Activated gamma-delta T cell treated with anti-CD3 and anti-CD28 coated beads, Interleukin-2, amount 50 U/mL, for 16 hours (primary cell): Measurements from ENCODE around the gene ALKBH5.
"Not testable (repeated sequence)": the region's sequence is repeated elsewhere in the genome, so short reads cannot be mapped to it uniquely, and the experiment has no call there.

Experiments
- DNase-seq: peaks from one replicate; pipeline ENCODE4 v3.0.0-alpha.2; 2020; ENCODE audit warnings: low read depth

Gene ALKBH5

DNA sequence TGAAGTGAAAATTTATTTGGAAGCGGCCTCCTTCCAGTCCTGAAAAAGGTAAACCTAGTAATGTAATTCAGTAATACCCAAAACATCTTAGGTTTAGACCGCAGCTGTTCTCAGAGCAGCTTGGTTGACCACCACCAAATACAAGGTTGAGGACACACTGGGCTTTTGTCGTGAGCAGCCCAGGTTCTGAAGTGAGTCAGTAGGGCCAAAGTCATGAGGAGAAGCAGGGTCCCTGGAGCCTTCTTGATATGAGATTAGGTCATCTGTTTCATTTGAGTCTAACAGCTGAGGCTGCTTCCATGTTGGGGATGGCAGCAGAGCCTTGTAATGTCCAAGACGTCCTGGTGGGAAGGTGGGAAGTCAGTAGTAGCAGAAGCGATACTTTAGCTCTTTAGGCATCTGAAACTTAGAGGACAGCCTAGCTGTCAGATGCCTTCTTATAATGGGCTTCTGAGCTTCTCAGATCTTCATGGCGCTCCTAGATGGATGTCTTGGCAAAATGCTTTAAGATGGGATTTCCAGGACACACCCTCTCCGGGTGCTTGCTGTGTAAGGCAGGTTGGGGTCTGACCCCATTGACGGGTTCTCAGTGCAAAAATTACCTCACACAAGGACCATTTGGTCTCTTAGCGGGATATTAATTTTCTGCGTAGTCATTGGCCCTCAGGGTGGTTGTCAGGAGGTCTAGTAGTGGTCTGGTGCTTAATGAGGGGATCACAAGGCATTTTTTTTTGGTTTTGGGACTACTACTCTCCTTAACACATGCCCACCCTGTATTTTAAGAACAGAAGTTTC lies 2.4 kb downstream of the ALKBH5 start:
- DNase-seq: no peak

DNA sequence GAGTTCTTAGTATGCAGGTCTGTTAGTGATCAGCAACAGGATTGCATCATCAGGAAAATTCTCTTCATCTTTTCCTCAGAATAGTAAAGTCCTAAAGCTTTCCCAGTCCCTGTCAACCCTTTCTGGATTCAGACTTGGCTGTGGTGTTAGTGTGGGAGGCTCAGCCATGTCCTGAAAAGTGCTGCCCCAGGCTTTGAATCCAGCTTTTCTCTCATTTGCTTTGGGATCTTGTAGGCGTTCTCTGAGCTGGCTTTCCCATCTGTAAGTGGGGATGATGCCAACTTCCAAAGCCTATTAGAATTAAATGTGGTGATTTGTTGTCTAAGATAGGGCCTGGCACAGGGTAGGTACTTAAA lies 3.0 kb downstream of the ALKBH5 start:
- no peak for DNase-seq

DNA sequence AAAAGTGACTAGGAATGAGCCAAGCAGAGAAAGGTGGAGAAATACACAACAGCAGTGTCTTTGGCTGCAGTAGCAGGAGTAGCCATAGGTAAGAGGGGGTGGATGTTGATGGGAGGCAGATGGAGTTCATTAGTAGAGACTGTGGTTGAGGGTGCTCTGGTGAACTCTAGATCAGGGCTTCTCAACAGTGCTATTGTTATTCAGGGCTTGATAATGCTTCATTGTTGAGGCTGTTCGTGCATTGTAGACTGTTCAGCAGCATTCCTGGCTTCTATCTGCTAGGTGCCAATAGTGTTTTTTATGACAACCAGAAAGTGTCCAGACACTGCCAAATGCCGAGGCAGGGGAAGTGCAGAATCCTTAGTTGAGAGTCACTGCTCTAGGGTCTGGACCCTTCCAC lies 3.6 kb downstream of the ALKBH5 start:
- DNase-seq: no peak

DNA sequence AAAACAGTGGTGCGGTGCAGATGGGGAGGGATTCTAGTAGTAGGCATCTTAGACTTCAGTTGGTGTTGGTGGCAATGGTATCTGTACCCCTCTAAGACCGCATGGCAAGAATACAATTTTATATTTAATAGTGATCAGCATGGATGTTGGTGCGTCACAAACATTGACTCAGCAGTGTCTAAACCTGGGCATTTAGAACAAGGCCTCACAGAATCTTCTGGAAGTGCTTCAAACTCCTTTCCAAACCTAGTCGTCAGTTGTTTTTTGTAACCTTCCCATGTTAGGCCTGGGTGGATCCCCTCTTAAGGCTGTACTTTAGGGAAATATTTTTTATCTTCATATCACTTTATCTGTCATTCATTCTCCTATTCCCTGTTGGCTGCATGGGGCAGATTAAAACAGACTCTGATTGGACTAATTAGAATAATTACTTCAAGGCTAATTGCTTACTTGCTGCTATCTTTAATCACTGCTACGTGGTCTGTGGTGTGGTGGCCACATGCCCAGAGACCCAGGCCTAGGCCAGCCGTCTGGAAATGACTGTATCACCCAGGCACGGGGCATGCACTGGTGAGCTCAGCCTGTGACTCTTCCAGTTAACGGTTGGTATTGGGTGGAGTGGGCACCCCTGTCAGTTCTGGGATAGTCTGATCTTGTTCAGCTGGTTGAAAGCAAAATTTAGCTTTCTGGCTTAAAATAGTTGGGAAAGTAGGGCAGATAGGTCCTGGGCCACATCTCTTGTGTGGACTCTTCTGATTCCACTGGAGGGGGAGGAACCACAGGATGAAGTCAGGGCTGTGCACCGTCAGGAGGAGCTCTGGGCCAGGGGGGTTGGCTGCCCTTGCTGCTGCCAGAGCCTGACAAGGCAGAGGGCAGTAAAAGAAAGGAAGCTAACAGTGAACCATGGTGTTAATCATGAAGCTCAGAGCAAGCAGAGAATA lies 4.5 kb downstream of the ALKBH5 start:
- no peak for DNase-seq

DNA sequence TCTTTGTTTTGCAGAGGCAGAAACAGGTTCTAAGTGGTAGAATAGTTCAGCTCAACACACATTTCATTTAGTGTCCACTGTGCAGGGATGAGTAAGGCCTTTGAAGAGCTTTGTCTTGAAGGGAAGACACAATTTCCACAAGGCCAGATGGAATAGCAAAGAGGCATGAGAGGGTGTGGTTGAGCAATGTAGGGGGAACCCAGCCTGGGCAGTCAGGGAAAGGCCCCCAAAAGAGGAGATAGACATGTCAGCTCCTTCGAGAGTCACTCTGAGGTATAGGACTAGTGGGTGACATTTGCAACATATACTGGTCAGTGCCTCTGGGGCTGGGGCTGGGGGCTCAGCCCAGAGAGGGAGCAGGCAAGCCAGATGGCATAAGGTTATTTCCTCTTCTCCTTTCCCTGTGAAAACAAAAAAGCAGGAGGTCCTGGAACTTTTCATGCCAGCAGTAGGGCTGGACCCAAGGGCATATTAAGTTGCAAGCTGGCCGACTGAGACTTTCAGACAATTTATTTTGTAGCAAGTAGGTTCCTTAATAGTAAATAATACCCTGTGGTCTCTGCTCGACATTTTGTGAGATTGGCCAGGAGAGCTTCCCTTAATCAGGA lies 7.1 kb downstream of the ALKBH5 start:
- DNase-seq: no peak

DNA sequence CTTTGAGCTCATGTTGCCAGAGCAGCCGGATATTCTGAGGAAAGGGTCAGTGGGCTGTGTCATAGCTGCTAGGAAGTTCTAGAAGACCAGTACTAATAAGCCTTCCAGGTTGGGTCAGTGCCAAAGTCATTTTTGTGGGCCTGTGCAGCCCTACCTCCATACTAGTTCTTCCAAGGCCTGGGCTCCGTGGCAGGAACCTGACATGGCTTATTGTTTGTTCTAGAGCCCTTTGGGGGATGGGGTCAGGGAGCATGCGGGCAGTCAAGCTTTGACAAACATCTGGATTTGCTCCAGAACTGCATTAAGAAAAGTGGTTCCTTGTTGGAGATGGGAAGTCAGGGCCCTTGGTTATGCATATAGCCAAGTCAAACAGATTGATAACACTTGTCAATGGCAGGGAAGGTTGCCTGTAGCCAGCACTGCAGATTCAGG lies 7.6 kb downstream of the ALKBH5 start:
- no peak for DNase-seq

DNA sequence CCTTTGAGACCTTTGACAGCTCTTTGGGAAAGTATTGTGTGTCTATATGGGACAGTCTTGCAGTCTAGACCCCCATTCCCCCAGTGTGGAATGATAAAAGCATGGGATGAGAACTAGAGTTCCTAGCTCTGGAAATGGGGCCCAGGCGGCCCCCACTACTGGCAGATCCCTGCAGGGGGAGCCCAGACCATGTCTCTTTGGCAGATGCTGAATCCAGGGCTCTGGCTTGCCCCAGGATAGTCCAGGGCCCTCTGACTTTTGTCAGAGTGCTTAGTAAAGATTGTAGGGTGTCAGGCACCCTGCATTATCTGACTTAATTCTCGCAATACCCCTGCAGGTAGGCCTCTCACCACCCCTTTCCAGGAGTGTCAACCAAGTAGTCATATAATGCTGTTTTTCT lies 8.3 kb downstream of the ALKBH5 start:
- DNase-seq: no peak

DNA sequence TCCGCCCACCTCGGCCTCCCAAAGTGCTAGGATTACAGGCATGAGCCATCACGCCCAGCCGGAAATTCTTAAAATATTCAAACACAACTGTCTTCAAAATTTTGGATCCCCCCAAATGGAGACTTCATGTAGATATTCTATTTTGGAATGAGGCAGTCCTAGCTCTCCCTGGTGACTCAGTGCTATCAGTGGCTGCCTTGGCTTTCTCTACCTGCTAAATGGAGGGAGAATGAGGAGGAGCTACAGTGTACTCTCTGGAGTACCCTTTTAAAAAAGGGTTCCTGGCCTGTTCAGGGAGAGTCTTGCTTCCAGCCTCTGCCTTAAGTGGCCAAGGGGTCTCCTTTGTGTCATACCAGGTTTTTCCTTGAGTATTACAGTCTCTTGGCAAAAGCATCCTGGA lies 10.8 kb downstream of the ALKBH5 start:
- no peak for DNase-seq

DNA sequence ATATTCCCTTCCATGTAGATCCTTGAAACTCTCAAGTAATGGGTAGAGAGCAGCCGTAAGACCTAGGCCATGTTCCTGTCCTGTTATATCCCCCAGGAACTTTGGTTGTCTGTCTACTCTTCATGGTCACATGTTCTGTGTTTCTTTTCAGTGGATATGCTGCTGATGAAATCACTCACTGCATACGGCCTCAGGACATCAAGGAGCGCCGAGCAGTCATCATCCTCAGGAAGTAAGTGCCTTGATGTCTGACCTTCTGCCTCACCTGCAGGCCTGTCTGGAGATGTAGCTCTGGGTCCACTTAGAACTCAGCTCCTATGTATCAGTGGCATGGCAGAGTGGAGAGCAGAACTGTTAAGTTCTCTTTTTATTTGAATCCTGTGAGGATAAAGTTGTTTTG lies 11.2 kb downstream of the ALKBH5 start:
- DNase-seq: no peak

DNA sequence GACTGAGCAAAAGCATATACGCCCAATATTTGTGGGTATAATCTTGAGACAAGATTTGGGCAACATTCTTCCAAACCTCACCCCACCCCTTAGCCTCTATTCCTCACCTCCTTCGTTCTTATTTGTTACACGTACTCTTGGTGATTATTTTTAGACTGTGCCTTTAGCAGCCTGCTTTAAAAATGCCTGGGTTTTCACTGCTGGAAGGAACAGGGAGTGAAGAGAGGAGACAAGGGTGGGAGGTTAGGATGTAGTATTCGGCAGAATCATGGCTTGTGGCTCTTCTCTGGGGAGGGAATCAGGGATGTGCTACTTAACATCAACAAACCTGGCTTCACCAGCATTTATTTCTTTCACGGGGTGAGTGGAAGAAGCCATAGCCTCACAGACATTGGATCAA lies 11.6 kb downstream of the ALKBH5 start:
- no peak for DNase-seq

DNA sequence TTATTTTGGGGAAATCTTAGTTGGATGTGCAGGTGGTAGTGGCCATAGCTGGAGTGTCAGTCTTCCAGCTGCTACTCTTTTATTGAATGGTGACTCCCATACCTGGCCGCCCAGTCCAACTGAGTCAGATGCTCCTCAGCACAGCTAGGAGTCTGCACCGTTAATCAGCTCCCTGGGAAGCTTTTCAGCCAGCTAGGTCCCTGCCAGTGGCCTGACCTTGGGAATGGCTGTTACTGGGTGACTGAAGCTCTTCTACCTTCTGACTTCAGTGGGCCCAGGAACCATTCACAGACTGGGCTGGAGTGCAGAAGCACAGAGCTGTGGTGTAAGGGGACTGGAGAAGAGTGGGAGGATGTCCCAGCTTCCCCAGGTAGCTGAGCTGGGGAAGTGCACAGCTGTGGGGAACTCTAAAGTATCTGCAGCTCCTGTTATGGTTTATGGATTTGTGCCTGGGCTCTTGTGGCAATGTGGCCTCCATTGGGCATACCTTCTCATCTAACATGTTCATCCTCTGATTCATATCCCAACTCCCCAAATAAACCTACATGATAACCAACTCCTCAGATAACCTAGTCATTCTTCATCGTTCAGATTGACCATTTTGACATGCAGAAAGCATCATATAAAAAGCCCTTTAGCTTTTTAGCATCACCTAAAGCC lies 14.0 kb downstream of the ALKBH5 start:
- no peak for DNase-seq

DNA sequence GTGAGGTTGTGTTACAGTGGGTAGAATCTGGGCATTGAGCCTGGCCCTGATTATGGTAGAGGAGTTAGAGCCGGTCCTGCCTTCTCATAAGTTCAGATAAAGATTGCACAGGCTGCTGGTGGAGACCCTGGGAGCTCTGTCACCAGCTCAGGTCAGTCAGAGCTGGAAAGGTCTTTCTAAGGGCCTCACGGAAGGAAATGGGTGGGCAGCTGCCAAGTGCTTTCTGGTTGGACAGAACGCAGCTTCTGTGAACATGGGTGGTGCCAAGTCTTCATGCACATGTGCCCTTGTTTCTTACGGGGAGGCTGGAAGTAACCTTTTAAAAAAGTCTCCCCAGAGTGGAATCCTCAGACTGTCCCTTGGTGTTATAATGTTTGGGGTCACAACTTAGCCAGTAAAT lies 14.9 kb downstream of the ALKBH5 start:
- DNase-seq: no peak

DNA sequence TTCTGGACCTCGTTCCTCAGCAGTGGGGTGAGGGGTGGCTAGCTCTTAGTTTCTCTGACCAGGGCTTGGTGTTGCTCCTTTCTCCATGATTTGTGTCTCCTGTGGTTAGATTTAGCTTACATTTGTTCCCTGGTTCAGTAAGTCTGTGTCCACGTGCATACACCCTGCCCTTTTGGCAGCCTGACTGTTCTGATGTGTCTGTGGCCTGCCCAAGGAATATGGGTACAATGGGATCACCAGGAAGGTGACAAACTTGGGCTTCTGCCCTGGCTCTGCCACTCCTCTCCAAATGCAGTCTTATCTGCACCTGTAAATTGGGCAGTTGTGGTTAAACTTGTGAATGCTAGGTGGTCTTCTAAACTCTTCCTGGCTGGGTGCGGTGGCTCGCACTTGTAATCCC lies 17.5 kb downstream of the ALKBH5 start:
- DNase-seq: no peak

DNA sequence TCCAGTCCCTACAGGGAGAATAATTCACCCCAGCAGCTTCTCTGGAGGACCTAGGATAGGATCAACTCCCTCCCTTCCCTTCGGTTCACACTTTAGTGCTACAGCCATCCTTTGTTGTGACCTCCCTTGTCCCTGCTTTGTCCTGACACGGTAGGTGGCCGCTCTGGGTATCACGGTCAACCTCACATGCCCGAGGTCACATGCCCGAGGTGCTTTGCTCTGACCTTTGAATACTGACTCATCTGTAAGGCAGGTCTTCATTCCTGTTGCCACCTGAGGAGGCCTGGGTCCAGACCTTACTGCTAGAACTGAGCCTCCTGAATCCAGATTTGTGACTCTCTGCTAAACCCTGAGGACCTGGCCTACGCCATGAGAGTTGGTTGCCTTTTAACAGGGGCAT lies 19.7 kb downstream of the ALKBH5 start:
- no peak for DNase-seq

DNA sequence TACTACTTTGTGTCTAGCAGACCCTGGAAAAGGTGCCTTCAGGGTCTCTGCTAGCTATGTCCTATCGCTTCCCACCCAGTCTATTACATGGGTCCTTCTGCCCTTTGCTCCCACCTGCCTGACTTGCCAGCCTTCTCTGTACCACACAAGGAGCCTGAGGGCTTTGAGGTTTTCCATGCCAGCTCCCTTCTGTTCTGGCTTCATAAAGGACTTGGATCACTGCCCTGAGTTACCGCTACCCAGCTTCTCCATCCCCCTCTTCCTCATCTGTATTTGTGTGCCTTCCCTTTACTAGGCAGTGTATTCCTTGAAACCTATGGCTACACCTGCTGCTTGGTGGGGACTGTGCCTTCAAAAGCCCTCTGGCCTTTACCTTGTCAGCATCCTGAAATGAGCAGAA lies 22.2 kb downstream of the ALKBH5 start:
- DNase-seq: no peak

DNA sequence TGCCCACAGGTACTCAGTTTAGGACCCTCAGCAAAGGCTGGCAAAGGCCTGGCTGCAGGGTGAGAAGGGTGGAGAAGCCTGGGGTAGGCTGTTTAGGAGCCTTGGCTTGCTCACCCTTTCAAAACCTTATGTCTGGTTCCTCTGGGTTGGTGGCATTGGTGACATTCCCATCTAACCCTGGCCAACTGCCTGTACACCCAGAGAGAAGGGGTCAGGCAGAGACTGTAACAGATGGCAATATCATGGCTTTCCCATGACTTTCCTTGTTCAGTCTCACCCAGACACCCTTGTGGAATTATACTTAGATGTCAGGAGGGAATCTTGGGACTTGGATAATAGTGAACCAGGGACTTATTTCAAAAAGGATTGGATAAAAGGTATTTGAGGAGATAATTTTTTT lies 23.3 kb downstream of the ALKBH5 start:
- DNase-seq: no peak

DNA sequence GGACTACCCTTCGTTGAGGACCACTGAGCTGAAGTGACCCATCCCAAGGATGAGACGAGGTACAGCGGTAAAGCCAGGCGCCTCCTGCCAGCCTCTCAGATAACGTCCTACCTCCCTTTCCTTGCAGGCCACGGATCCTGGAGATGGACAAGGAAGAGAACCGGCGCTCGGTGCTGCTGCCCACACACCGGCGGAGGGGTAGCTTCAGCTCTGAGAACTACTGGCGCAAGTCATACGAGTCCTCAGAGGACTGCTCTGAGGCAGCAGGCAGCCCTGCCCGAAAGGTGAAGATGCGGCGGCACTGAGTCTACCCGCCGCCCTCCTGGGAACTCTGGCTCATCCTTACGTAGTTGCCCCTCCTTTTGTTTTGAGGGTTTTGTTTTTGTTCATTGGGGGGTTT lies 24.5 kb downstream of the ALKBH5 start:
- no peak for DNase-seq

DNA sequence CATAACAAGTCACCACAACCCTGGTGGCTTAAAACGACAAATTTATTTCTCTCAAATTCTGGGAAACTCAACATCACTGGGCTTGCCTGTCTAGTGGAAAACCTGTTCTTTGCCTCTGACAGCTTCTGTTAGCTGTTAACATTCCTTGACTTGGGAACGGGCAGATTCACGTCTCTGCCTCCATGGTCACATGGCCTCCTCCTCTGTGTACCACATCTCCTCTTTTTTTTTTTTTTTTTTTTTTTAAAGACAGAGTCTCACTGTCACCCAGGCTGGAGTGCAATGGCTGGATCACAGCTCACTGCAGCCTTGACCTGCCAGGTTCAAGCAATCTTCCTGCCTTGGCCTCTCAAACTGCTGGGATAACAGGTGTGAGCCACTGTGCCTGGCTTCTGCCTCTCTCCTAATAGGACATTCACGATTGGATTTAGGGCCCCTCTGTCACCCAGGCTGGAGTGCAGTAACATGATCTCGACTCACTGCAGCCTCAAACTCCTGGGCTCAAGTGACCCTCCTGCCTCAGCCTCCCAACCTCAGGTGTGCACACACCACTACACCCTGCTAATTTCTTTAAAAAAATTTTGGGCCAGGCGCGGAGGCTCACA lies 30.1 kb downstream of the ALKBH5 start:
- DNase-seq: no peak

DNA sequence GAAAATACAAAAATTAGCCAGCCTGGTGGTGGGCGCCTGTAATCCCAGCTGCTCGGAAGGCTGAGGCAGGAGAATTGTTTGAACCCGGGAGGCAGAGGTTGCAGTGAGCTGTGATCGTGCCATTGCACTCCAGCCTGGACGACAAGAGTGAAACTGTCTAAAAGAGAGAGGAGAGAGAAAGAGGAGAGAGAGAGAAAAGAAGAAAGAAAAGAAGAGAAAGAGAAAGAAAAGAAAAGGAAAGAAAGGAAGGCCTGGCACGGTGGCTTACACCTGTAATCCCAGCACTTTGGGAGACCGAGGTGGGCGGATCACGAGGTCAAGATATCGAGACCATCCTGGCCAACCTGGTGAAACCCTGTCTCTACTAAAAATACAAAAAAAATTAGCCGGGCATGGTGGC lies 33.3 kb downstream of the ALKBH5 start:
- DNase-seq: not testable (repeated sequence)

DNA sequence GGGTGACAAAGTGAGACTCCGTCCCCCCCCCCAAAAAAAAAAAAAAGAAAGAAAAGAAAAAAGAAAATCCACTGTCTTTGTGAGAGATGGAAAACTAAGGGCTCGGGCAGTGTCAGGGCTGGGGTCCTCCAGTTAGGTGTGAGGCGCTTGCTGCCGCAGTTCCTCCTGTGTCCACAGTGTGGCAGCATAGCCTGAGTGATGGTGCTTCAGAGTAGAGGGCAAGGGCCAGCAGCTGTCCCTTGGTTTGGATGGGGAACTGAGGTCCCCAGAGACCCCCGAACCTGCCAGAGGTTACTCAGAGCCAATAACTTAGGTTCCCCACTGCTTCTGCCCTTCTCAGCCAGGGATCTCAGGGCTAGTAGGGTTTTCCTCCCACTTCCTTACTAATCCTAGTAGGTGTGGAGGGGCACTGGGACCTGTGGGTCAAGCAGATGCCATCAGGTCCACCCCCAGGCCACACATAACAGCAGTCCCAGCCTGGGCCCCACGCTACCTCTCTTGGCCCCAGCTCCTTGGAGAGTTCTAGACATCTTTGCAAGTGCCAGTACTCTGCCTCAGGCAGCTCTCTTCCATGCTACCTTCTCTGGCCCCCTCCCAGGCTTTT lies 33.9 kb downstream of the ALKBH5 start:
- peak; percentile 60 for DNase-seq

DNA sequence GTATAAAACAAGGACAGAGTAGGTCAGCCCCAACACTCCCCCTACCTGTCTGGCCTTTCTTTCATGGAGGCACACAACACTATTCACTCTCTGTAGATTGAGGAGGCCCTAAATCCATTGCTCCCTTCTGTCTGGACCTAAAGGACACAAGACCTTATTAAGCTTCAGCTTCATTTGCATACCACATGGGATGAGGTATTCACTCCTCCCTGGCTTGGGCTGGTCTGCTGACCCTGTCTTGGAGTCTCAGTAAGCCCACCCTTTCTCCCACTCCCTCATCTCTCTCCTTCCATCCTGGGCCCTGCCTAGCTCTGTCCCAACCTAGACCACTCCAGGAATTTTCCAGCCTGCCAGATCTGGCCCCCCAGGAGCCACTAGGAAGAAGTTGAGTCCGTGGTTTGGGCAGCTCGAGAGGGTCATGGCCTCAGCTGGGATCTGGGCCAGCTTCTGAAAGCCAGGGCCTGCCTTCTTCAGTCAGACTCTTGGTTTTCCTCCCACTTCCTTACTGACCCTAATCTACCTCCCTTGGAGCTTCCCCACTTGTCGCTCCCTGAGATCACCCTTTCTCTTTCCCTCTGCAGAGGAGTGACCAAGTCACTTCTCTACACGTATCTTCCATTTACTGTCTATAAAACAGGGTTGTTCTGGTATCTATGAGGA lies 35.3 kb downstream of the ALKBH5 start:
- DNase-seq: no peak
